Activated CD8-positive, alpha-beta memory T cell treated with anti-CD3 and anti-CD28 coated beads, Interleukin-2, amount 50 U/mL, for 48 hours (primary cell): ENCODE measurements around the gene TMSB15C.
A peak's percentile ranks its signal among the peaks of the same experiment; 100 is the strongest.
"Not testable (repeated sequence)": the region's sequence is repeated elsewhere in the genome, so short reads cannot be mapped to it uniquely, and the experiment has no call there.

Experiments
- DNase-seq: peaks from one replicate; pipeline ENCODE4 v3.0.0-alpha.2; 2020

TMSB15C gene

DNA sequence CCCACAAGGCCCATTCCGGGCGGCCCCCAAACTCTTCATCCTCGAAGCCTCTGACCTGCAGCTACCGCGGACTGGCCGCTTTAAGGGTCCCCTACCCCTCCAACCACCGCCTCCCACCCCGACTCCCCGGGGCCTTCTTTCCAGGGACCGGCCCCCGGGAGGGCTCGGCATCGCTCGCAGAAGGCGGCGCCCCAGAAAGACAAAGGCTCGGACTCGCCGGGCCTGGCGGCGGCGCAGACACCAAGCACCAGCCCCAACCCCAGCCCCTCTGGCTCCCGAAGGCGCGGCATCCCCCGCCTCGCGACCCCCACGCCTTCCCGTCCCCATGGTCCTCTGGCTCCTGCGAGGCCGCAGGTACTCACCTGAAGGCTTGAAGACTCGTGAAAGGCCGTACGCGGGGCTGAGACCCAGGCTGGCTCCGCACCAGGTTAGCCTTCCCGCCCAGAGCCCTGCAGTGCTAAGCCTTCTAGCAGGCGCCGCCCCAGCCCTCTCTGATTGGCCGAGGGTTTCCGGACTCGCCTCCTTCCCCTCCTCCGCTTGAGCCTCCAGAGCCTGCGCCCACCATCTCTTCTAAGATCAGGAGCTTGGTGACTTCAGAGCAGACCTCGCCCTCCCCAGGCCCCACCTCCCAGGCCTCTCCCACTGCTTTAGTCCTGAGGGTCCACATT lies at the start of gene TMSB15C:
Gene TMSB15C, minus strand, starts transcription at position 459 of the 668 bp plus-strand sequence.
- DNase-seq = not testable (repeated sequence)

DNA sequence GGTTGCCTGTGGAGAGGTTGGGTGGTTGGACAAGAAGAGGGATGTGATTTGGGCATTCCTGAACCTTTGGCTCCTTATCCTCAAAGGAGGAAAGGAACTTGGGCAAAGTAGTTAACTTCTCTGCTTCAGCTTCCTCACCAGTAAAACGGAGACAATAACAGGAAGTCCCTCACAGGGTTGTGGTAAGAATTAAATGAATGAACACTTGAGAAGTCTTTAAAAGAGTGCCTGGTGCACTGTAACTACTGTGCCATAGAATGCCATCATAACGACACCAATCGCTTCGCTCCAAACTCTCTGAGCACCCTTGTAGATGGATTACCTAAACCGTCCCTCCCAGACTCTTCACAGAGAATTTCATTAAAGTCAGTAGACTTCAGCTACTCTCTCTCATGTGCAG lies 46.8 kb upstream of the TMSB15C start:
- no peak for DNase-seq

DNA sequence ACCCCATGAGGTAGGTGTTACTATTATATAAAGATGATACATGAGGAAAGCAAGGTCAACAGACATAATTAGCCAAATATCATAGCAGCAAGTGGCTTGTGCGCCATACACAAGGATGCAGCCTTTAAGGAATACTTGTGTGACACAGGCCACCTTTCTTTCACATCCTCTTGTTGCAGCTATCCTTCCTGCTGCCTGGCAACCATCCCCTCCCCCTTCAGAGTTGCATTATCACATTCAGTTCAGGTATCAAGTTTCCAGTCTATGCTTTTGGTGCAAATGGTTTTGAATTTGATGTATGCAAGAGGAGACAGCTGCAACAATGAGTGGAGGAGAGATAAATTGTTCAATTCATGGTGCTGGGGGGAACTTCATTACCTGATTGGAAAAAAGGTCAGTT lies 42.7 kb upstream of the TMSB15C start:
- DNase-seq = no peak

DNA sequence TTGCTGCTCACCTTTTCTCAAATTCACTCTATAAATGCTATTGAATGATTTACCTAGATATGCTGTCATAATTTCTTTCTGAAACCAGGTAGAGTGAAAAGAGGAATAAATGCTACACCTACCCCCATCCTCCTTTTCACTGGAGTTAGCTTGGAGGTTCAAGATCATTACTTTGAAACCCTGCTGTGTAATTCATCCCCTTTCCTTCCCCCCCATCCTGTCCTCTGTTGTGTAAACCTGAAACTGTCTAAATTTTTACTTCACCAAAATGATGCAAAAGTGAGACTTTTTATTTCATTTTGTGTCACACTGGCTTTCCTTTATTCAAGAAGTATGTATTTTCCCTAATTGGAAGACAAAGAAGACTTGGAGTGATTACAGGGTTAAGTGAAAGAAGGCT lies 41.7 kb upstream of the TMSB15C start:
- DNase-seq = no peak

DNA sequence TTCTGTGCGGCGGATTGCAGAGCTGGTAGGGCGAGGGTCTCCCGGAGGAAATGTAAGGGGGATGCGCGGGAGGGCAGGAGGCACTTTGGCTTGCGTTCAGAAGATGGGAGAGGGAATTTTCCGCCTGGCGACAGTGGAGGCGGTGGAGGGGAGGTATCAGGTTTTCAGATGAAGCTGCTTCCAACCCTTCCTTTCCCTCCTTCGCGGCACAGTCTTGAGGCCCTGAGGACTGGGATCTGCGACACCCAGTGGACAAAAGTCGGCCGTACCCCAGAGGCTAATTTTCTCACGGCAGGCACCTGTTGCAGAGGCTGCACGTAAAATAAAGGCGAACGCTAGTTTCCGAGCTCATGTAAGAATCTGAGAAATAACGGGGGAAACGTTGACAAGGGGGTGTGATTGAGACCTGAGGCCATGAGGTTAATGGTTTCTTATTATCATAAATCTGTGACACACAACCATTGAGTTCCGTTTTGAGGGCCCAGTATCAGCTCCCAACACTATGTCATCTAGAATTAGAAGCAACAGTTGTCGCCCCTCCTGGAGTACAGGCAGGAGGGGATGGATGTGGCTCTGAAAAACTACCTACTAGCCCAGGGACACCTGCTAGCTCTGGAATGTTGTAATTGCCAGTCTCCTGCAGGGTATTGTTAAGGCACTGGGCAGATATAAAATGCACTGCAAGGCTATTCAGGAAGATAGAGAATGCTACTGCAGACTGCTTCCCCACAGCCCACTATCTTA lies 37.4 kb upstream of the TMSB15C start:
- DNase-seq = peak; percentile 67

DNA sequence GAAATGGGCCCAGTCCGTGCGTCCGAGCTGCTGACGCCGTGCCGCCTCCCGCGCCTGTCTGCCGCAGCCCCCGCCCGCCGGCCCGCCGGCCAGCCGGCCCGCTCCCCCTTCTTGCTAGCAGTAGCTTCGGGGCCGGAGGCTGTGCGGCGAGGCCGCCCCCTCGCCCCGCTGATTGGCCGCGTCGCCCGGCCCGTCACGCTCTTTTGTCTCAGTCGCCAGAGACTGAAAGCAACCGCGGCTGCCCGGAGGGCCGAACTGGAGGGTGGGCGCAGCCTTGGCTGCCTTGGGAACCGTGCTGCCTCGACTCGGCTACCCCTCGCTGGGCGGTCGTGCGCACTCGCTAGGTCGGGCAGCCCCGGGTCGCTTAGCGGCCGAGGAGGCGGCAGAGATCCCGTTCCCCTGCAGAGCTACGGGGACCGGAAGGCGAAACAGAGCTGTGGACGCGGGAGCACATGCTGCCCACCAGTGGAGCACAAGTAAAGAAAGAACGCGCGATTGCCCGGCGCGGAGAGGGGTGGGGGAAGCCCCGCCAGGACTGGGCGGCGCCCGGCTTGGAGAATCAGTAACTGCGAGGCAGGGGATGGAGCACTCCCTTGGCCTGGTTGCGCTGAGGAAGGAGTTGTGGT lies 36.4 kb upstream of the TMSB15C start, which contains the start of gene ZCCHC18:
Gene ZCCHC18, plus strand, starts transcription at position 198 of the 626 bp plus-strand sequence. CDS start 1,589 bp downstream, outside the sequence.
- peak; percentile 68 for DNase-seq

DNA sequence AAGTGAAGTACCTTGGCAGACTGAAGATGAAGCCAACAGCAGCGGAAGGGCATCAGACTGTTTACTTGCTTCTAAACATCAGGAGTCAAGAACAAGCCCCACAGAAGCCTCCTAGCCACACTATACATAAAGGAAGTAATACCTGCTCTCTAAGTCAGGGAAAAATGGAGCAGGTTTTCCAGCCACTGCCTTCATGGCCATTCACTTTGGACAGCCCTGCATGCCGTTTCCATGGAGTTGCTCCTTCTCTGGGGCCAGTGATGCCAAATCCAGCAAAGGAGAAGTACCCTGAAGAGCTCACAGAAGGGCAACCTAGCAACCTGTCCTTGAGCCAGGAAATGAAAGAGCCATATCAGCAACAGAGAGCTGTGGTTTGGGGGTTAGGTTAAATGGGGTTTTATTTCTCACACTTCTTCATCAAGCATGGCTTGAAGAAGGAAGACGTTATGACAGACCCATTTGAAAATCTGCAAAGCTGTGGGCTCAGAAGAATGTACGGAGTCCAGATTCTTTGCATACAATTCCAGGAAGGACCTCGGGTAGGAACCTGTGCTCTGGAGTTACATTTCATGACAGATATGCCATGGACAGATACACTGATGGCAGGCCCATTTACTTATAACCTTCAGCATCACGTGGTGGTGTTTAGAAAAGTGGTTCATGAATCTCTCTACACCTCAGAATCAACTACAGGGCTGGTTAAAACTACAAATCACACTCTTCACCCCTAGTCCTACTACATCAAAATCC lies 34.6 kb upstream of the TMSB15C start:
- DNase-seq = not testable (repeated sequence)

DNA sequence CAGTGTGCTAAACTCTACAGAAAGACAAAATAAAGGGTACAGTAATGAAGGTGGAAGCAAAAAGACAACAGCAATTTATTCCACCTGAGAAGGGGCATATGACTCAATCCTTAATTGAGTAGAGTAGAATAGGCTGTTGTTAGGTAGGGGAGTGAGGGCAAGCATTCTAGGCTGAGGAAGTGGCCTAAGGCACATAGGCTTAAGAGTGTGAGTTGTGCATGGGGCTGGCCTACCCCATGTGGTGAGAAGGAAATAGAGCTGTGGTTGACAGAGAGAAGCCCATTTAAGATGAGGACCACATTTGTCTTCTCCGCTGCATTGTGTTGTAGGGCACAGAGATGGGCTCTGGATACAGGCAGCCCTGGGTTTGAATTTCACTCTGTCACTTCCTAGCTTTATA lies 32.9 kb upstream of the TMSB15C start:
- no peak for DNase-seq

DNA sequence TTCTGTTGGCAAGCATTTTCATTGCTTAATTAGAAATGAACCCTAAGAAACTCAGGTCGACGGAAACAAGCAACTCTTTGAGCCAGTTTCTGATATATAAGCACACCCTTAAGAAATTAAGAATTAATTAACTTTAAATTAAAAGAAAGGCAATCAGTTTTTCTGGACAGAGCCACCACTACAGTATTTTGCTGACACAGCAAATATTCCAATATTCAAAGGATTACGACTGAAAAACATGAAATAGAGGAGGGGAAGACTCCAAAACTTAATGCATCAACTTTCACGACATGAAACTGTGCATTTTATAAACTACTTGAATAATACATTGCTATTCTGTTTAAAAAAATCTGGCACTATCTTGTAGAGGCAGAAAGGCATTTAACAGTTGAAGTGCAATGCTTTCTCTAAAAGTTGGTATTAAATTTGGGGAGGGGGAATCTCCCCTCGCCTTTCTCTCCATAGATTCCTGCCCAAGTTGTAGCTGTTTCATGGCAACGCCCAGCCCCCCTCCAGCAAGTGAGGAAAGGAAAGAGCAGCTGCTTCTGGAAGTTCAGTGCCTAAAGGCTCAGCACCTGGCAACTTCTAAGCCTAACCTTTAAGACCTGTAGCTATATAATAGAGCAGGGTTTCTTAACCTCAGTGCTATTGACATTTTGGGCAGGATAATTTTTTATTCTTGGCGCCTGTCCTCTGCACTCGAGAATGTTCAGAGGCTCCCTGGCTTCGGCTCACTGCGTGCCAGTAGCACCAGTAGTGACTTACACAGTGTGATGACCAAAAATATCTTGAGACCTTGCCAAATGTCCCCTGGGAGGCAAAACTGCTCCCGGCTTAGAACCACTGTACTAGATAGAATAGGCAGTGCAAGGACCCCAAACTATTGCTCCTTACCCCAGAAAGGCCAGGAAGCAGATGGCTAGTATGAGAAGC lies 29.6 kb upstream of the TMSB15C start:
- no peak for DNase-seq

DNA sequence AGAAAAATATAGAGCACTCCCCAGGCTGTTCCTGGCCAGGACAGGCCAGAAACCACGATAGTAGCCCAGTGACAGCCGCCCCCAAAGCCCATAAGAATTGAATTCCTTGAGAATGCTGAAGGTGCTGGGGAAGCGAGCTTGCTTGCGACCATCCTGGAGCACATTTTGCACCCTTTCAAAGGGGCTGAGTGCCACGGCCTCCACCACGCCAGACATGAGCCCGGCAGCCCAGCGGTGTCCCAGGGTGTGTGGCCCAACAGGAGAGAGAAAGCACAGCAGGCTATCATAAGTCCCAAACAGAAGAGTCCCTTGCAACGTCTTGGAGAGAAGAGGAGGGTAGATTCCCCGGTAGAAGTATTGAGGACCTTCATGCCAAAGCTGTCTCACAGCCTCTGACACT lies 28.6 kb upstream of the TMSB15C start:
- DNase-seq = no peak

DNA sequence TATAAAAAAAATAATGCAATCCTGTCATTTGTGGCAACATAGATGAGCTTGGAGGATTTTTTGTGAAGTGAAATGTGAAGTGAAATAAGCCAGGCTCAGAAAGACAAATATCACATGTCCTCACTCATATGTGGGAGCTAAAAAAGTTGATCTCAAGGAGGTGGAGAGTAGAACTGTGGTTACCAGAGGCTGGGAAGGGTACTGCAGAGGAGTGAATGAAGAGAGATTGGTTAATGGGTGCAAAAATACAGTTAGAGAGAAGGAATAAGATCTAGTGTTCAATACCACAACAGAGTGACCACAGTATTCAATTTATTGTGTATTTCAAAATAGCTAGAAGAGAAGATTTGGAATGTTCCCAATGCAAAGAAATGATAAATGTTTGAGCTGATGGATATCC lies 22.9 kb upstream of the TMSB15C start:
- DNase-seq = no peak

DNA sequence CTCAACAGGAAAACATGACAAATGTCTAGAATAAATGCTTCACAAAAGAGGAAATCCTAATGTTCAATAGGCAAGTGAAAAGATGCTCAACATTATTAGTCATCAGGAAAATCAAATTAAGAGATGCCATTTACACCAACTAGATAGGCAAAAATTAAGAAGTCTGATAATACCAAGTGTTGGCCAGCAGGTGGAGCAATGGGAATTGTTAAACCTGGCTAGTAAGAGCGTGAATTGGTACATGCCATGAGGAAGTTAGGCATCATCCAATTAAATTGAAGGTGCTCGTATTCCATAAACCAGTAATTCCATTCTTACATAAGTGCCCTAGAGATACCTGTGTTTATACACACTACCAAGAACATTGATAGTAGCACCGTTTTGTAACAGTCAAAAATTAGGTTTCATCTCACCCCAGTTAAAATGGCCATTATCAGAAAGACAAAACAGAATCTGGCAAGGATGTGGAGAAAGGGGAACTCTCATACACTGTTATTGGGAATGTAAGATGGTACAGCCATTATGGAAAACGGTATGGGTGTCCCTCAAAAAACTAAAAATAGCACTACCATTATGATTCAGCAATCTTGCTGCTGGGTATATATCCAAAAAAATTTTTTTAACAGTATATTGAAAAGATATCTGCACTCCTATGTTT lies 22.2 kb upstream of the TMSB15C start:
- DNase-seq = no peak

DNA sequence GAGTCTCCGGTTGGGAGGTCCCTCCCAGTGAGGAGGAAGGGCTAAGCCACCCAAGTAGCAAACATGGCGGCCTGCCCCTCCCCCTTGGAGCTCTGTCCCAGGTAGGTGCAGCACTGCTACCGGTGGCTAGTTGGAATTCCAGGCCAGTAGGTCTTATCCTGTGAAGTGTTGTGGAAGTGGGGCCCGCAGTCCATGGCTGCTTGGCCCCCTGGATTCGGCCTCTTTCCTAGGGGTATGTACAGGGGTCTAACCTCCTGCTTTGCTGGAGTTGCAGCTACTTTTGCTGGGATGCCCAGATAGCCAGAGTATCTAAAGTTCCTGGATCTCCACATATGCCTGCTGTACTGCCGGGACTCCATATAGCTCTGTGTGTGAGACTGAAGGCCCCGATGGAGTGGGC lies 9.9 kb upstream of the TMSB15C start:
- no peak for DNase-seq

DNA sequence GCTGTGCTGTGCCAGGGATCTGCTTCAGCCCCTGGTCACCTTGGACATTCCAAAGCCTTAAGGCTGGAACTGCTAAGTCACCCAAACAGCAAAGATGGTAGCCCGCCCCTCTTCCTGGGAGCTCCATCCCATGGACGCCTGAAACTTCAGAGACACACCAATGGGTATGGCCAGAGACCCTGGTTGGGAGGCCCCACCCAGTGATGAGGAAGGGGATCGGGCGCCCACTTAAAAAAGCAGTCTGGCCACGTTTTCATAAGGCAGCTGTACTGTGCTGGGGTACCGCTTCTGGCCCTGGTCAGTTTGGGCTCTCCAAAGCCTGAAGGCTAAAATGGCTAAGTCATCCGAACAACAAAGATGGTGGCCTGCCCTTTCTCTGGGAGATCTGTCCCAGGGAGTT lies 9.4 kb upstream of the TMSB15C start:
- DNase-seq = no peak

DNA sequence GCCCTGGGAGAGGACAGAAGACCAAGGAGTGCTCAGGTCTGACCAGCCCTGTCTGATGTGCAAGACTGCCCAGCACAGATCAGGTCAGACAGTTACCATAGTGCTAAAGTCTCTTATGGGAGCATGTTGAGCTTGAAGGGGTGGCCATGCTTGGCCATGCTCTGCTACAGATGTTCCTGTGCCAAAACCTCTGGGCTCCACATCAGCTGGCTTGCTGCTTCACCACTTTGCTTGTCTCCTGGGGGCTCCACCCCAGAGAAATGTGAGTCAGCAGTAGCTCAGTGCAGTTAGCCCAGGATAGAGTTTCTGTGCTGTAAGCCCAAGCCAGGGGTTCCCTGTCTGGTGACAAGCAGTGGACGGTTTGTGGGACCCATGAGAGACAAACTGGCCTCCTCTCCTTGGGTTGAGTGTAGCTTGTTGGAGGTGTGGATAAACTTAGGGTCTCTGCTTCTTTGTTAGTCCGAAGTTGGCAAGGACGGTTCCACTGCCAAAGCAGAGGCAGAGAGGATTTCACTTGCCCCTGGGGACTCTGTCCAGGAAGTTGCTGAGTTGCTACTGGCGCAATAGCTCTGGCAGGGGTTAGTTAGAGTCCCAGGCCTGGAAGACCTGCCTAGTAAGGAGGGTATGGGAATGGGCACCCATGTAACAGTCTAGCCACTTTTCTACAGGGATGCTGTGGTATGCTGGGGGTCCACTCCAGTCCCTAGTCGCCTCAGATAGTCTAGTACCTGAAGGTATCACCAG lies 8.7 kb upstream of the TMSB15C start:
- no peak for DNase-seq

DNA sequence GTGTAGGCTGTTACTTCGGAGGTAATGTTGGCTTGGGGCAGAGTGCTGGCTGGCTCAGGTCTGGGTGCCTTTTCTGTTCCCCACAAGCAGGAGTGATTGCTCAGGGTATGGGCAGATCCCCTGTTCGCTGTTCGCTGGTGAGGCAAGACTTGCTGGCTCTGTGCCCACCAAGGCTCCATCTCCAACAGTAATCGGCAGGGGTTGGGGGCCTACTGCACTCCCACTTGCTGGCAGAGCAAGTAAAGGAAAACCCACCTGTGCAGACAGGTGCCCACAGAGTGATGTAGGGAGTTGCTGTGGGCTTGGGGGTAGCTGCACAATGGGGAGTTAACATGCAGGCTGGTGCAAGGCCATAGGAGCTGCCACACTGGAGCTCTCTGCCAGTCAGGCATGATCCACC lies 8.0 kb upstream of the TMSB15C start:
- DNase-seq = no peak

DNA sequence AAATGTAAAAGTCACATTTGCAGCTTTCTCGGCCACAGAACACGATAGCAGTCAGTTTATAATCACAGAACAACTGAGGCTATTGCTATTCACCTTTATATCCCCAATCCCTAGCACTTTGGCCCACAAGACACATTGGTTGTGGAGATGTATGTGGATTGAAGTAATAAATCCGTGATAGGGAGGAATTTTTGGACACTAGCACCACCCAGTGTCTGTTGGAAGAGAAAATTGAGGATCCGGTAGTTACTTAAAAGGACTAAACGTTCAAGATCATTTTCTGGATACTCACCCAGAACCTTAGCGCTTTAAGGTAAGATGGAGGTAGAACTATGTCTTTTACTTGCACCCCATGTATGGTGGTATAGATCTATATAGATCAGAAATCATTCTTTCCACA lies 1.8 kb upstream of the TMSB15C start:
- not testable (repeated sequence) for DNase-seq

DNA sequence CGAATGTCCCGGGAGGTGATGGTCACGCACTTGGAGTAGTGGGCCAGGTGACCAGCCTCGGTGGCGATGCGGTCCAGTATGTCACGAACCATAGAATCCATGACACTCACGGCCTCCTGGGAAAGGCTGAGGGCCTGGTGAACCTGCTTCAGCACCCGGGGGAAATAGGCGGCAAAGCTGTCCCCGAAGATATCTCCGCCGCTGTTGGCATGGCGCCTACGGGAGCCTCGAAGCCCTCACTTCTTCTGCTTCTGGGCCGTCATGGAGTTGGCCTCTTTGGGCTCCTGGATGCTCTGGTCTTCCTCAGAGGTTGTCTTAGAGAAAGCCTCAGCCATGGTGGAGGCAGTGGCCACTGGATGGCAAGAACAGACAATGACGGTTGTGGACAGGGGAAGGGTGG lies 13.4 kb downstream of the TMSB15C start:
- not testable (repeated sequence) for DNase-seq

DNA sequence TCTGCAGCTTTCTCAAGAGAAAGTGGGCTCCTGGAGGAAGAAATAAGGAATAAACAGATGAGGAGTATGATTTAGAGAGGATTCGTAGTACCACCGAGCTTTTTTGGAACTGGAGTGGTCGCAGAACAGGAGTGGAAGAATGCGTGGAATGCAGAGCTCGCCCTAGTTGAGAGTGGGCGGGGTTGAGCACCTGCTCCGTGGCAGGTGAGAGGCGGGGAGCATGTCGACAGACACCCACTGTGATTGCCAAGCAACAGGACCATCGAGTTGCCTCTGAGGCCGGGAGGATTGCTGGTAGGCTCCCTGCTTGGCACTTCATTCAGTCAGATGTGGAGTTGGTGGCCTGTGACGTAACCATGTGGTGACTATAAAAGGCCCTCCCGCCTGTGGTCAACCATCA lies 21.1 kb downstream of the TMSB15C start:
- not testable (repeated sequence) for DNase-seq

DNA sequence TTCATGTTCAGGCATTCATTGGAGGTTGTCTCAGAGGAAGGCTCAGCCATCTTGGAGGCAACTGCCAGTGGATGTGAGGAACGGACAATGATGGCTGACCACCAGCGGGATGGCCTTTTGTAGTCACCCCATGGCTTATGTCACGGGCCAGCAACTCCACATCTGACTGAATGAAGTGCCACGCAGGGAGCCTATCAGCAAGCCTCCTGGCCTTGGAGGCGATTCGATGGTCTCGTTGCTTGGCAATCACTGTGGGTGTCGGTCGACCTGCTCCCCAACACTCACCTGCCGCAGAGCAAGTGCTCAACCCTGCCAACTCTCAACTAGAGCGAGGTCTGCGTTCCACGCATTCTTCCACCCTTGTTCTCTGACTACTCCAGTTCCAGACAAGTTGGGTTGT lies 28.9 kb downstream of the TMSB15C start:
- DNase-seq = no peak

DNA sequence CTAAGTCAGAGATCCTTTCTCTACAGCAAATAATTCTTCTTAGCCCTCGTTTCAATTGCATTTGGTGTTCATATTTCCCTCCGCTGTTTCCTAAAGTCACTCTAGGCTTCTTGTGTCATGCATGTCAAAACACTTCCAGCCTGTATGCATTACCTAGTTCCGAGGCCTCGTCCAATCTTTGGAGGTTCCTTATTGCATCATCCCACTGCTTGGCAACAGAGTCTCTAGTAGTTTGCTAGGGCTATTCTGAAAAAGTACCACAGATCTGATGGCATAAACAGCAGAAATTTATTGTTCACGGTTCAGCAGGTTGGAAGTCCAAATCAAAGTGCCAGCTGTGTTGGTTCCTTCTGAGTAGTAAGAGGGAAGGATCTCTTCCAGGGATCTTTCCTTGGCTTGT lies 30.4 kb downstream of the TMSB15C start:
- no peak for DNase-seq
